ENCODE data around the gene ATP6V0D1. TPM values are rescaled to one million over a fixed set of nuclear protein-coding genes. Genes with fewer than 3 reads are reported as not detected.

Gene ATP6V0D1
- total RNA-seq, 6 donors from 2014 or later: 69.1 to 221 (median 147) TPM

DNA sequence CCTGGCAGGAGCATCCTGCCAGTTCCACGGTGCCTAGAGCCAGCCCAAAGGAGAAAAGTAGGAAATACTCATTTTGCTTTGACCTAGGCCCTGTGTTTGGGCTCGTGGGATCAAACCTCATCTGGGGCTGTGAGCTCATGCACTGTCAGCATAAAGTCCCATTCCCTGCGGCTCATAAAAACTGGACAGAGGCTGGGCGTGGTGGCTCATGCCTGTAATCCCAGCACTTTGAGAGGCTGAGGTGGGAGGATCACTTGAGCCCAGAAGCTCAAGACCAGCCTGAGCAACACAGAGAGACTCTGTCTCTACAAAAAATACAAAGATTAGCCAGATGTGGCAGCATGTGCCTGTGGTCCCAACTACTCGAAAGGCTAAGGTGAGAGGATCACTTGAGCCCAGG is 17.9 kb downstream of the ATP6V0D1 start:
- DNase-seq: no peak
- no peak for ATAC-seq (ENCODE audit: low FRiP score in 2 of 2)
- H3K36me3 ChIP-seq: peaks cover 0 to 11% (median 0%) of the 10 kb centered on the region in 4 donors
- H3K27me3 ChIP-seq: no peaks in the 10 kb centered on the region
- no peaks in the 10 kb centered on the region for H3K9me3 ChIP-seq
- H3K4me1 ChIP-seq: peaks cover 56 to 98% (median 70%) of the 10 kb centered on the region in 4 donors
- TF ChIP-seq EP300 (IDR thresholded peaks at IDR 0.05): no peak
- no peak for TF ChIP-seq POLR2AphosphoS5 (IDR thresholded peaks at IDR 0.05)
- no peak for TF ChIP-seq POLR2A (IDR thresholded peaks at IDR 0.05)
- TF ChIP-seq, protein P1, sequence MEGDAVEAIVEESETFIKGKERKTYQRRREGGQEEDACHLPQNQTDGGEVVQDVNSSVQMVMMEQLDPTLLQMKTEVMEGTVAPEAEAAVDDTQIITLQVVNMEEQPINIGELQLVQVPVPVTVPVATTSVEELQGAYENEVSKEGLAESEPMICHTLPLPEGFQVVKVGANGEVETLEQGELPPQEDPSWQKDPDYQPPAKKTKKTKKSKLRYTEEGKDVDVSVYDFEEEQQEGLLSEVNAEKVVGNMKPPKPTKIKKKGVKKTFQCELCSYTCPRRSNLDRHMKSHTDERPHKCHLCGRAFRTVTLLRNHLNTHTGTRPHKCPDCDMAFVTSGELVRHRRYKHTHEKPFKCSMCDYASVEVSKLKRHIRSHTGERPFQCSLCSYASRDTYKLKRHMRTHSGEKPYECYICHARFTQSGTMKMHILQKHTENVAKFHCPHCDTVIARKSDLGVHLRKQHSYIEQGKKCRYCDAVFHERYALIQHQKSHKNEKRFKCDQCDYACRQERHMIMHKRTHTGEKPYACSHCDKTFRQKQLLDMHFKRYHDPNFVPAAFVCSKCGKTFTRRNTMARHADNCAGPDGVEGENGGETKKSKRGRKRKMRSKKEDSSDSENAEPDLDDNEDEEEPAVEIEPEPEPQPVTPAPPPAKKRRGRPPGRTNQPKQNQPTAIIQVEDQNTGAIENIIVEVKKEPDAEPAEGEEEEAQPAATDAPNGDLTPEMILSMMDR (IDR thresholded peaks at IDR 0.05): no peak
- no peak overlapping the region for H3K4me3 ChIP-seq
- no peak overlapping the region for H3K27ac ChIP-seq
- WGBS, 2 donors: 85 to 88% methylated on average over 5 of the region's 5 CpGs

DNA sequence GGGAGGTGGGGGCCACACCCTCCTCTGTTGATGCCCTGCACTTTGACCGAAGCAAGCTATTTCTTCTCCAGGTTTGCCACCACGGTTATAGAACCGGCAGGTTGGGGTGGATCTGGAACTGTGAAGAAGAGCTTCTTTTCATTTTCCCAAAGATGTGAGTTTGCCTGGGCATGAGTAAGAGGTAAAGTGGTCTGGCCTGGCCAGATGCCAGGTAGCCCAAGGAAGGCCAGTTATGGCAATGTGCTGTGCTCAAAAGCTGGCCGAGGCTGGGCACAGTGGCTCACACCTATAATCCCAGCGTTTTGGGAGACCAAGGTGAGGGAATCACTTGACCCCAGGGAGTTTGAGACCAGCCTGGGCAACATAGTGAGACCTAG is 18.7 kb downstream of the ATP6V0D1 start:
- TF ChIP-seq, protein P1 (IDR thresholded peaks at IDR 0.05): no peak
- TF ChIP-seq EP300 (IDR thresholded peaks at IDR 0.05) (no peak), POLR2A (IDR thresholded peaks at IDR 0.05) (no peak), POLR2AphosphoS5 (IDR thresholded peaks at IDR 0.05) (no peak)

GRCh38 chr16:67461600-67462278 is 19.2 kb downstream of the ATP6V0D1 start:
- Histone ChIP-seq H3K27me3 (no peaks in the 10 kb centered on the region), H3K9me3 (no peaks in the 10 kb centered on the region), H3K27ac (peak overlapping the region in 2 of 4 donors; percentile 85 to 88), H3K4me3 (no peak overlapping the region), H3K36me3 (peaks cover 0 to 11% (median 0%) of the 10 kb centered on the region in 4 donors), H3K4me1 (peaks cover 64 to 99% (median 78%) of the 10 kb centered on the region in 4 donors)
- peak in 1 of 4 donors; percentile 29 for TF ChIP-seq POLR2A (IDR thresholded peaks at IDR 0.05)
- TF ChIP-seq EP300 (IDR thresholded peaks at IDR 0.05): peak; percentile 56 to 95 (median 86)
- peak; percentile 57 to 73 for TF ChIP-seq POLR2AphosphoS5 (IDR thresholded peaks at IDR 0.05)
- TF ChIP-seq, protein P1 (IDR thresholded peaks at IDR 0.05): no peak
- WGBS, 2 donors: 54 to 68% methylated on average over 5 to 8 of the region's 8 CpGs
- DNase-seq (peak in 1 of 2 donors; percentile 89), ATAC-seq (ENCODE audit: low FRiP score in 2 of 2) (peak in 1 of 2 donors; percentile 65)

More for the DNA sequence above, 18.7 kb downstream of the ATP6V0D1 start:
- 79 to 91% methylated on average over 5 of the region's 5 CpGs for WGBS, 2 donors
- DNase-seq (no peak), ATAC-seq (ENCODE audit: low FRiP score in 2 of 2) (no peak)
- no peak overlapping the region for H3K4me3 ChIP-seq
- peaks cover 60 to 98% (median 73%) of the 10 kb centered on the region in 4 donors for H3K4me1 ChIP-seq
- peaks cover 0 to 11% (median 0%) of the 10 kb centered on the region in 4 donors for H3K36me3 ChIP-seq
- H3K27me3 ChIP-seq: no peaks in the 10 kb centered on the region
- peak overlapping the region in 2 of 4 donors; percentile 1 to 88 for H3K27ac ChIP-seq
- no peaks in the 10 kb centered on the region for H3K9me3 ChIP-seq

DNA sequence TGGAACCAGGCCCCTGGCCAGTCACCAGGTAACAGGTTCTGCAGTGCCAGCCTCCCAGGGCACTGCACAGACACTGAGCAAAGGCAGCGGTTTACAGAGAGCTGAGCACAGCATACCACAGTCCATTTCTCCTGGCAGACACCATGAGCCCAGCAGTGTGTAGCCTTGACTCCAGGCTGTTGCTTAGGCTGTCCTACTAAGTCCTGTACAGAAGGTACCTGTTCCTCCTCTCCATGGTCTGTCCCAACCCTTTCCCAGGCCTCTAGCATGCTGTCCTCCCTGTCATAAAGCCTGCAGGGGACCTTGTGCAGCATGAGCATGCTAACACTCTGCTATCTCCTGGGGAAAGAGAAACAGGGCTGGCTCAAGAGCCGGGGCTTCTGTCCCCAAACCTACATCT is 20.0 kb downstream of the ATP6V0D1 start:
- Histone ChIP-seq H3K4me3 (no peak overlapping the region), H3K27ac (peak overlapping the region in 3 of 4 donors; percentile 70 to 88 (median 85)), H3K9me3 (no peaks in the 10 kb centered on the region), H3K4me1 (peaks cover 69 to 98% (median 80%) of the 10 kb centered on the region in 4 donors), H3K36me3 (peaks cover 0 to 11% (median 0%) of the 10 kb centered on the region in 4 donors), H3K27me3 (no peaks in the 10 kb centered on the region)
- TF ChIP-seq EP300 (IDR thresholded peaks at IDR 0.05) (no peak), POLR2AphosphoS5 (IDR thresholded peaks at IDR 0.05) (no peak), POLR2A (IDR thresholded peaks at IDR 0.05) (no peak)
- TF ChIP-seq, protein P1 (IDR thresholded peaks at IDR 0.05): no peak
- ATAC-seq (ENCODE audit: low FRiP score in 2 of 2) (no peak), DNase-seq (no peak)
- WGBS, 2 donors: 83 to 96% methylated on average over 1 to 2 of the region's 2 CpGs

Data from upper lobe of left lung (tissue), 6 donors.